ENCODE data around the gene PREPL. TPM values are rescaled to one million over a fixed set of nuclear protein-coding genes. Genes with fewer than 3 reads are reported as not detected.
A peak's percentile ranks its signal among the peaks of the same experiment; 100 is the strongest.
"Not testable (repeated sequence)": the region's sequence is repeated elsewhere in the genome, so short reads cannot be mapped to it uniquely, and the experiment has no call there.

The PREPL gene
- 10 to 100 TPM; 20.0 to 23.8 TPM for total RNA-seq

- peak; percentile 89 for ATAC-seq
- H3K9me3 Mint-ChIP-seq (ENCODE audit: low read depth) = no peaks in the 10 kb centered on the region
- H3K36me3 Mint-ChIP-seq = peaks cover 4% of the 10 kb centered on the region
- no peaks in the 10 kb centered on the region for H3K27me3 Mint-ChIP-seq
- peaks cover 46% of the 10 kb centered on the region for H3K4me1 Mint-ChIP-seq
- DNase-seq = peak; percentile 99
- peak within 1 kb of the TSS; percentile 91 for H3K4me3 Mint-ChIP-seq
- H3K27ac Mint-ChIP-seq = peak within 1 kb of the TSS; percentile 99
- CTCF ChIA-PET = interaction anchor here (0.7 to 2.2 kb wide), 11 partner anchors 9 to 317 kb away, joined by 3 to 10 read pairs (median 4); no protein-coding TSS in a partner anchor
Observed at GRCh38 chr2:44361330-44362206, at the start of gene PREPL, which contains the start of gene CAMKMT. Gene PREPL (minus strand): TSS chr2:44361494. CDS start chr2:44346342, 15,152 bp downstream. Gene CAMKMT (plus strand): TSS chr2:44361947.

- DNase-seq (no peak), ATAC-seq (no peak)
- Mint-ChIP-seq H3K4me3 (no peak overlapping the region), H3K36me3 (peaks cover 3% of the 10 kb centered on the region), H3K27me3 (no peaks in the 10 kb centered on the region), H3K9me3 (ENCODE audit: low read depth) (no peaks in the 10 kb centered on the region), H3K4me1 (peaks cover 4% of the 10 kb centered on the region), H3K27ac (no peak overlapping the region)
- CTCF ChIA-PET = no interaction called here
Observed at GRCh38 chr2:44398243-44398897, 37.1 kb upstream of the PREPL start.

- no peaks in the 10 kb centered on the region for H3K9me3 Mint-ChIP-seq (ENCODE audit: low read depth)
- ATAC-seq (no peak), DNase-seq (no peak)
- CTCF ChIA-PET = no interaction called here
- H3K36me3 Mint-ChIP-seq = peaks cover 2% of the 10 kb centered on the region
- peaks cover 4% of the 10 kb centered on the region for H3K4me1 Mint-ChIP-seq
- no peak overlapping the region for H3K27ac Mint-ChIP-seq
- H3K27me3 Mint-ChIP-seq = no peaks in the 10 kb centered on the region
- no peak overlapping the region for H3K4me3 Mint-ChIP-seq
Observed at GRCh38 chr2:44397447-44398175, 36.3 kb upstream of the PREPL start.

- Mint-ChIP-seq H3K36me3 (peaks cover 8% of the 10 kb centered on the region), H3K4me1 (no peaks in the 10 kb centered on the region), H3K27me3 (no peaks in the 10 kb centered on the region), H3K9me3 (ENCODE audit: low read depth) (no peaks in the 10 kb centered on the region), H3K4me3 (no peak overlapping the region), H3K27ac (no peak overlapping the region)
- ATAC-seq (no peak), DNase-seq (peak; percentile 54)
- CTCF ChIA-PET = interaction anchor here (0.7 to 2.6 kb wide), 12 partner anchors 10 to 564 kb away, joined by 3 to 14 read pairs (median 4); partner anchors contain the start of gene CAMKMT
Observed at GRCh38 chr2:44392338-44392943, 31.1 kb upstream of the PREPL start.

GRCh38 chr2:44389895-44390294 is 28.6 kb upstream of the PREPL start:
- H3K4me3 Mint-ChIP-seq = no peak overlapping the region
- H3K4me1 Mint-ChIP-seq = no peaks in the 10 kb centered on the region
- peaks cover 15% of the 10 kb centered on the region for H3K36me3 Mint-ChIP-seq
- CTCF ChIA-PET = interaction anchor here (0.5 to 1.9 kb wide), 2 partner anchors 90 to 750 kb away, joined by 3 to 6 read pairs; no protein-coding TSS in a partner anchor
- no peak overlapping the region for H3K27ac Mint-ChIP-seq
- peaks cover 4% of the 10 kb centered on the region for H3K9me3 Mint-ChIP-seq (ENCODE audit: low read depth)
- DNase-seq (no peak), ATAC-seq (no peak)
- no peaks in the 10 kb centered on the region for H3K27me3 Mint-ChIP-seq

- ATAC-seq (no peak), DNase-seq (no peak)
- CTCF ChIA-PET = interaction anchor here (1.0 to 1.2 kb wide), 2 partner anchors 21 to 28 kb away, joined by 3 to 4 read pairs; partner anchors contain the start of genes CAMKMT and PREPL
- Mint-ChIP-seq H3K36me3 (peaks cover 19% of the 10 kb centered on the region), H3K9me3 (ENCODE audit: low read depth) (peaks cover 4% of the 10 kb centered on the region), H3K27ac (no peak overlapping the region), H3K4me1 (no peaks in the 10 kb centered on the region), H3K27me3 (no peaks in the 10 kb centered on the region), H3K4me3 (no peak overlapping the region)
Observed at GRCh38 chr2:44388877-44389276, 27.6 kb upstream of the PREPL start.

- peaks cover 32% of the 10 kb centered on the region for H3K36me3 Mint-ChIP-seq
- ATAC-seq; H3K9me3 Mint-ChIP-seq (ENCODE audit: low read depth); DNase-seq; CTCF ChIA-PET; H3K4me1 Mint-ChIP-seq; H3K27ac Mint-ChIP-seq; H3K27me3 Mint-ChIP-seq; H3K4me3 Mint-ChIP-seq: not testable (repeated sequence)
Observed at GRCh38 chr2:44385226-44385625, 23.9 kb upstream of the PREPL start.

- no peaks in the 10 kb centered on the region for H3K9me3 Mint-ChIP-seq (ENCODE audit: low read depth)
- DNase-seq (no peak), ATAC-seq (no peak)
- H3K4me3 Mint-ChIP-seq = no peak overlapping the region
- peaks cover 11% of the 10 kb centered on the region for H3K36me3 Mint-ChIP-seq
- no peaks in the 10 kb centered on the region for H3K27me3 Mint-ChIP-seq
- H3K27ac Mint-ChIP-seq = no peak overlapping the region
- CTCF ChIA-PET = no interaction called here
- H3K4me1 Mint-ChIP-seq = no peaks in the 10 kb centered on the region
Observed at GRCh38 chr2:44377486-44377885, 16.2 kb upstream of the PREPL start.

GRCh38 chr2:44372246-44372645 is 11.0 kb upstream of the PREPL start:
- no peaks in the 10 kb centered on the region for H3K9me3 Mint-ChIP-seq (ENCODE audit: low read depth)
- H3K4me1 Mint-ChIP-seq = peaks cover 12% of the 10 kb centered on the region
- no peaks in the 10 kb centered on the region for H3K27me3 Mint-ChIP-seq
- H3K36me3 Mint-ChIP-seq = peaks cover 9% of the 10 kb centered on the region
- DNase-seq (no peak), ATAC-seq (no peak)
- no peak overlapping the region for H3K27ac Mint-ChIP-seq
- H3K4me3 Mint-ChIP-seq = no peak overlapping the region
- CTCF ChIA-PET = no interaction called here

GRCh38 chr2:44371445-44371844 is 10.2 kb upstream of the PREPL start:
- H3K27ac Mint-ChIP-seq = no peak overlapping the region
- CTCF ChIA-PET = interaction anchor here (0.7 kb wide), 1 partner anchor 70 kb away, joined by 3 read pairs; no protein-coding TSS in a partner anchor

GRCh38 chr2:44369392-44369791 is 8.1 kb upstream of the PREPL start:
- Mint-ChIP-seq H3K27me3 (no peaks in the 10 kb centered on the region), H3K36me3 (peaks cover 6% of the 10 kb centered on the region), H3K4me1 (peaks cover 18% of the 10 kb centered on the region), H3K27ac (no peak overlapping the region), H3K9me3 (ENCODE audit: low read depth) (no peaks in the 10 kb centered on the region), H3K4me3 (no peak overlapping the region)
- ATAC-seq (no peak), DNase-seq (no peak)
- CTCF ChIA-PET = interaction anchor here (1.0 kb wide), 1 partner anchor 9 kb away, joined by 3 read pairs; no protein-coding TSS in a partner anchor

More at GRCh38 chr2:44371445-44371844, 10.2 kb upstream of the PREPL start:
- H3K27me3 Mint-ChIP-seq = no peaks in the 10 kb centered on the region
- H3K9me3 Mint-ChIP-seq (ENCODE audit: low read depth) = no peaks in the 10 kb centered on the region
- H3K4me3 Mint-ChIP-seq = no peak overlapping the region
- no peak for DNase-seq
- no peak for ATAC-seq
- H3K36me3 Mint-ChIP-seq = peaks cover 9% of the 10 kb centered on the region
- peaks cover 12% of the 10 kb centered on the region for H3K4me1 Mint-ChIP-seq

GRCh38 chr2:44367591-44367990 is 6.3 kb upstream of the PREPL start:
- no peak overlapping the region for H3K4me3 Mint-ChIP-seq
- DNase-seq = no peak
- no peak overlapping the region for H3K27ac Mint-ChIP-seq

More at GRCh38 chr2:44367591-44367990, 6.3 kb upstream of the PREPL start:
- no peaks in the 10 kb centered on the region for H3K9me3 Mint-ChIP-seq (ENCODE audit: low read depth)
- no peaks in the 10 kb centered on the region for H3K27me3 Mint-ChIP-seq
- H3K36me3 Mint-ChIP-seq = peaks cover 7% of the 10 kb centered on the region
- H3K4me1 Mint-ChIP-seq = peaks cover 32% of the 10 kb centered on the region
- CTCF ChIA-PET = interaction anchor here (0.7 to 1.3 kb wide), 2 partner anchors 112 to 324 kb away, joined by 3 read pairs; no protein-coding TSS in a partner anchor
- no peak for ATAC-seq
